H1 (cell line): ENCODE results near the gene CEP44. TPM values are rescaled to one million over a fixed set of nuclear protein-coding genes. Genes with fewer than 3 reads are reported as not detected.

ENCODE experiments used
- ATF3 ChIP-seq: IDR thresholded peaks from 2 replicates; pipeline ENCODE4 v1.6.1; 2011; ENCODE audit warnings: low read depth, mild to moderate bottlenecking, low read length; ENCODE audit not compliant: insufficient read depth
- BCL11A ChIP-seq, 2 experiments: IDR thresholded peaks; one replicate each; pipeline ENCODE4 v1.6.1; 2011; ENCODE audit warnings: low read depth in 2 of 2, low read length in 2 of 2, mild to moderate bottlenecking in 2 of 2
- CEBPB ChIP-seq: IDR thresholded peaks from 2 replicates; pipeline ENCODE4 v1.6.1; 2012; ENCODE audit warnings: low read depth, low read length
- JUND ChIP-seq: IDR thresholded peaks from 2 replicates; pipeline ENCODE4 v1.6.1; 2011; ENCODE audit warnings: mild to moderate bottlenecking, improper control_type of control experiment, low read length
- SRF ChIP-seq: IDR thresholded peaks from 2 replicates; pipeline ENCODE4 v1.6.1; 2011; ENCODE audit warnings: mild to moderate bottlenecking, low read depth, low read length, moderate library complexity
- polyA plus RNA-seq, 7 experiments: library from polyadenylated mRNA; depleted of rRNA in 3 of 7; stranded (reverse) in 5 of 7; unstranded in 2 of 7; fragments of >200 nt in 5 of 7; fragments of 200-250 nt in 2 of 7; gene quantifications; 1 replicate in 5 of 7; 2 replicates in 1 of 7; 4 replicates in 1 of 7; pipeline versions ENCODE4 v1.2.1 to v1.2.3, GENCODE V29; 2011 to 2013; ENCODE audit warnings: missing spikeins in 2 of 7, mixed read lengths in 2 of 7
- total RNA-seq: library from RNA; stranded (reverse); fragmentation: NEBNext Ultra II Directional; extraction: Animal tissue kit (Norgen Biotek cat#: 25700); gene quantifications from 2 replicates; pipeline ENCODE4 v1.2.1, GENCODE V29; 2021

The CEP44 gene
- total and polyA plus RNA-seq, 2 of the 8 experiments (the other 6 are each of a cell fraction or from before 2014, with no cell fraction given): 3.4 to 17.1 TPM

- TF ChIP-seq ATF3: no peak
- no peak for TF ChIP-seq JUND
- no peak for TF ChIP-seq SRF
- TF ChIP-seq BCL11A (IDR thresholded peaks at IDR 0.05; ENCODE audit: low read depth in 2 of 2, low read length in 2 of 2): no peak
- TF ChIP-seq CEBPB: no peak
These were observed 47.4 kb upstream of the CEP44 start (continued) for GRCh38 chr4:174236359-174236758.
